ENCODE data around the gene GDI1. TPM values are rescaled to one million over a fixed set of nuclear protein-coding genes. Genes with fewer than 3 reads are reported as not detected.

Gene GDI1
- polyA plus RNA-seq, 5 donors: 108 to 164 (median 142) TPM

DNA sequence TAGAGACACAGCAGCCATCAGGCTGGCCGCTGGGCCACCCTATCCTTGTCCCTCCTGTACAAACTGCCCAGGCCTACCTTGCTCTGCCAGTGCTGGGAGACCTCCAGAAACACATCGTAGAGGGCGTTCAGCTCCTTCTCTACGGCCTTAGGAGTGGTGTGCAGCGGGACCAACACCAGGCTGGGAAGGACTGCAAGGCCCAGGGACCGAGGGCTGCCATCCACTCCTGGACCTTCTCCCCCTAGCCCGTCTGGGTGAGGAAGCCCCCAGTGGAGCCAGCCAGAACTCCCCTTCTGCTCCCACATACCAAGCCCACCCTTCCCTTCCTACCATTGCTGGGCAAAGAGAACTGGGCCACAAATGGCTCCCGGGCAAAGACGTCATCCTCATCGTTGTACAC, 33.8 kb upstream of the GDI1 start:
- DNase-seq: no peak

DNA sequence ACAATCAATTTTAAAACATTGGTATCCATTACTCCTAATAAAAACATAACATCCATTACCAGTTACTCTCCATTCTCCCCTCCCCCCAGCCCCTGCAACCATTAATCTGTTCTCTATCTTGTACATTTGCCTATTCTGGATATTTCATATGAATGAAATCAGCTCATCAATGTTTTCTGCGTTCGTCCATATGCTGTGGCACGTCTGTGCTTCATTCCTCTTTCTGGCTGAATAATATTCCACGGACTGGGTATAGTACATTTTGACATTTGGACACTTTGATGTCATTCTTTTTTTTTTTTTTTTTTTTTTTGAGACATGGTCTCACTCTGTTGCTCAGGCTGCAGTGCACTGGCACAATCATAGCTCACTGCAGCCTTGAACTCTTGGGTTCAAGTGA, 33.1 kb upstream of the GDI1 start:
- DNase-seq: no peak

DNA sequence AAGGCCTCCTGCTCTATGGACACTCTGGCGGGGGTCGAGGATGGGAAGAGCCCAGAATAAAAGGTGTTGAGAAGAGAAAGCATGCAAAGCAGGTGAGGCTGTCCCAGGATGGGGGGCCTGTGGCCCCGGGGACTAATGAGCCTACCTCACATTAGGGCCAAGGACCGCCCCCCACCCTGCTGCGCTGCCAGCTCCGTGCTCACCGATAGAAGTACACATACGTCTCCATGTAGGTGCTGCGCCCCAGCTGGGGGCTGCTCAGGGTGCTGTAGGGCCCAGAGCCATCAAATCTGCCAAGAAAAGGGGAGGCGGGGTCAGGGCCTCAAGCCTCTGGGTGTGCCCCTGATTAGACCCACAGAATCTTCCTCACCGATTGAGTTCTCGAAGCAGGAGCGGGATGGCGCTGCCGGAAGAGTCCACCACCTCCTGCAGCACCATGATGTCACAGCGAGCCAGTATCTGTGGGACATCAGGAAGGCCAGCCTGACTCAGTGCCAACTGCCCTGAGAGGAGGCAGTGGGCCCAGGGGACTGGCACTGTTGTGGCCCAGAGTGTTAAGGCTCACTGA, 32.2 kb upstream of the GDI1 start:
- no peak for DNase-seq

DNA sequence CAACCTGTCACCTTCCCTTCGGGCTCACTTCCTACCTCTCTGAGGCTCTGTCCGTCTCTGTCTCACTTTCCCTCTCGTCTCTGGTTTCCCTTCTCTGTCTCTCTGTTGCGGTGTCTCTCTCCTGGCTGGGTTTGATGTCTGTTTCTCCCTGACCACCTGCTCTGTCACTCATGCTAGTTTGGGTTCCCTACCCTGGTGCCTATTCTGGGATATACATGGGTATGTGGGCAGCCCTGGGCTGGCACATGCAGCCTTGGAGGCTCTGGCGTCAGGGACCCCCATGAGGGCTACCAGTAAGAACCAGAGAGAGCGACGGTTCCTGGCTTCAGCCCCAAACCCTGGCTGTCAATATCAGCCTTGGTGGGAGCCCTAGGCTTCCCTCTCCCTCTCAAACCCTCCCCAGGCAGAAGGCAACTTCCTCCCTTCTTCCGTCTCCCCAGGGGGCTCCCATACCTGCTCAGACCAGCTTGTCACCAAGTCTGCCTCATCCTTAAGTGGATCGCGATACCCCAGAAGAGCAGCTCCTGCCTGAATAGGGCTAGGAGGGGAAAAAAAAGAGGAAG, 28.2 kb upstream of the GDI1 start:
- DNase-seq: no peak

DNA sequence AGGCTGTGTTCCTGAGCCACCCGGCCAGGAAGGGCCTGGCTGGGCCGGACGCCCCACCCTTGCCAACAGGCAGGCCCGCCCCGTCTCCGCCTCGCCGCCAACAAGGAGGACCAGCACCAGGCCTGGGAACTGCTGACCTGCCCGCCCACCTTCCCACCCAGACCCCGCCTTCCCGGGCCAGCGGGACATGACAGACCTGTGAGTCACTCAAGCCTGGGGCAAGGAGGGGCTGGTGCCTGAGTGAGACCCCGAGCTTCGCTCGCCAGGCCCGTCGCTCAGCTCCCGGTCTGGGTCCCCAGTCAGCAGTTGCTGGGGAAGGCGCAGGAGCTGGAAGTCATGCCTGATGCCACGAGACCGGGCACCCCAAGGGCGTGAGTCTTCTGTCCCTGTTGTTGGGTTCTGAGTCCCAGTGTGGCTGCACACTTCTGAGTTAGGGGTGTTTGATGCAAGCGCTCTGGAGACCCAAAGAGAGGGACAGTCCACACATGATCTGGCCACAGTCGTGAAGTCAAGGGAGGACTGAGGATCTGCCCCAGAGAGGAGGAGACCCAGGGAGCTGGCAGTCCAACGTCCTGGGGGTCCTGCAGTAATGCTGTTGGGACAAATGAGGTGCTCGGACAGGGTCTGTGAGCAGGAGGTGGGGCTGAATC, 27.6 kb upstream of the GDI1 start, which contains the start of gene DNASE1L1:
Gene DNASE1L1, minus strand, starts transcription at position 33 of the 650 bp plus-strand sequence. CDS start 3,686 bp downstream, outside the sequence.
- DNase-seq: no peak

DNA sequence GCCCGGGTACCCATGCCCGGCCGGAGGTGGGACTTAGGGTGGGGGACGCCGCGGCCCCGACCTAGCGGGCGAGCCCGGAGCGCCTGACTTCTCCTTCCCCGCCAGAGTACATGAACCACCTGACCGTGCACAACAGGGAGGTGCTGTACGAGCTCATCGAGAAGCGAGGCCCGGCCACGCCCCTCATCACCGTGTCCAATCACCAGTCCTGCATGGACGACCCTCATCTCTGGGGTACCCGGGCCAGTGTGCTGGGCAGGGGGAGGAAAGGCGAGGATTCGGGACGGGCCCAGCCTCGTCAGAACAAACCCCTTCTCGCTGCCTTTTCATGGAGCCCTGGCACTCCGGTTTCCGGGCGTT, 25.0 kb upstream of the GDI1 start:
- DNase-seq: peak; percentile 36 to 50

DNA sequence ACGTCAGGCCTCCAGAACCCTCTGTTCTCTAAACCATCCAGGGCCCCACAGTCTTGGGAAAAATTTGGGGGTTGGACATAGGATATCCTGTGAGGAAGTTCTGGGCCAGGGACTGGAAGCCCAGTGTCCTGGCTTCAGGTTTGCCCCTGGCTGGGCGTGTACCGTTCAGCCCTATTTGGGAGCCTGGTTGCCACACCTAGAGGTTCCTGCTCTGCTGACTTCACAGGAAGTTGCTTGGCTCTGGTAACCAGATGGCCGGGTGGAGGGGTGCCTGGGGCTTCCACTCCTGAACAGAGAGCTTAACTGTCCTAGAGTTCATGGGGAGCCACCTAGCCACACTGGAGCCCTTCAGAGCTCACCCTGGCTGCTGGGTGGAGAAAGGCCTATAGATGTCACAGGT, 24.5 kb upstream of the GDI1 start:
- no peak for DNase-seq

DNA sequence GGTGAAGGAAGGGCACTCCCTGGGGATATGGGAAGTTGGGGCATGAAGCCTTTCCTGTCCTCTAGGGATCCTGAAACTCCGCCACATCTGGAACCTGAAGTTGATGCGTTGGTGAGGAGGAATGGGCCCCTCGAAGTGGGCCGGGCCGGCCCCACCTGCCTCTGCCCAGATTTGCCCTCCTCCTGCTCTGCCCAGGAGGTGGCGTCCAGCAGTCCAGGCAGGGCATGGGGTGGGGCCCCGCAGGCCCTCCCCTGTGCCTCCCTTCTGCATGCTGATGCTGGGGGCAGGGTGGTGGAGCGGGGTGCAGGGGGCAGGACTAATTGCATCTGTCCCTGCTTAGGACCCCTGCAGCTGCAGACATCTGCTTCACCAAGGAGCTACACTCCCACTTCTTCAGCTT, 23.8 kb upstream of the GDI1 start:
- DNase-seq: no peak

DNA sequence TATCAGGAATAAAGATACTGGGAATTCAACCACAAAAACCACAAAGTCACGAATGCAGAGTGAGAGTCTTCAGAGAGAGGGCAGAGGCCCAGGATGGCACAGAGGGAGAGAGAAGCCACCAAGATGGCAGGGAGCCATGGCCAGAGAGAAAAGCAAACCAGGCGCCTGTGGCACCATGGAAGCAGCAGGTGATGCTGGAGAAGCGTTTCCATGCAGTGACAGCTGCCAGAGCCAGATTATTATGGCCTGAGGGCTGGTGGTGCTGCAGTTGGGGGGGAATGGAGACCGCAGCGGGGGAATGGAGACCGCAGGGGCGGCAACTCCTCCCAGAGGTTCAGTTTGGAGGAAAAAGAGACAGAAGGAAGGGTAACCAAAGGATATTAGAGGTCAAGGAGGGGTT, 19.8 kb upstream of the GDI1 start:
- DNase-seq: no peak

DNA sequence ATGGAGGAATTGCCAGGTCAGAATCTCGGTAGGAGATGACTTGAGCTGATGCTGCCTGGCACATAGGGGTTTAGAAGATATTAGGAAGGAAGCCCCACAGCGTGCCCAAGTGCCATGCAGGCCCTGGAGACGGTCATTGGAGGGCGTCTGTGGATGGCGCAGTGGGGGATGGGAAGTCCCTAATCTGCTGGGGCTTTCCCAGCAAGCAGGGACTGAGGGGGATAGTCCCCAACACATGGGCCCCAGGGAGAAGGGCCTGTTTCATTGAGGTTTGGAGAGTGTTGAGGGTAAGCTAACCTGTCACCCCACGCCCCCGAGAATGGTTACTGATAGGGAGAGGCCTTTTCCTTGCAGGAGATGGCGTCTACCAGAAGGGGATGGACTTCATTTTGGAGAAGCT, 17.8 kb upstream of the GDI1 start:
- no peak for DNase-seq

DNA sequence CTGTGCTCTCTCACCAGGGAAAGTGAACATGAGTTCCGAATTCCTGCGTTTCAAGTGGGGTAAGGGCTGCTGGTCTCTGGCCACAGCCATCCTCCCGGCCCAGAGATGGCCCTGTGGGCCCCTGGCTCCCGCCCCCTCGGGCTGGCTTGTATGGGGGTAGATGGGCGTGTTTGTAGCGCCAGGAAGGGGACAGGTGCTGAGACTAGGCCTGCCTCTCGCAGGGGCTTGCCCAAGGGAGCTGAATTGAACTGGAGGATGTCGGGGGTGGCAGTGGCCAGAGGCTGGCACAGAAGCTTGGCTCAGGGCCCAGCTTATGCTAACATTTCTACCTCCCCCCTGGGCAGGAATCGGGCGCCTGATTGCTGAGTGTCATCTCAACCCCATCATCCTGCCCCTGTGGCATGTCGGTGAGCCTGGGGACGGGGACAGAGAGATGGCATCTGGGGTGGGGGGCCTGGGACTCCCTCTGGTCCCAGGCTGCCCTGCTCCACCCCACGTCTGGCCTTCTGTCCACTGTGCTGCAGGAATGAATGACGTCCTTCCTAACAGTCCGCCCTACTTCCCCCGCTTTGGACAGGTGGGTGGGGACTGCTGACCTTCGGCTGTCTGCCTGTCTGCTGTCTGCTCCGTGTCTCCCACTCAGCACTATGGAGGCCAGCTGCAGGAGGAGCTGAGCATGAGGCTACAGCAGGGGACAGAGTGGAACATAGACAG, 17.1 kb upstream of the GDI1 start:
- DNase-seq: no peak

DNA sequence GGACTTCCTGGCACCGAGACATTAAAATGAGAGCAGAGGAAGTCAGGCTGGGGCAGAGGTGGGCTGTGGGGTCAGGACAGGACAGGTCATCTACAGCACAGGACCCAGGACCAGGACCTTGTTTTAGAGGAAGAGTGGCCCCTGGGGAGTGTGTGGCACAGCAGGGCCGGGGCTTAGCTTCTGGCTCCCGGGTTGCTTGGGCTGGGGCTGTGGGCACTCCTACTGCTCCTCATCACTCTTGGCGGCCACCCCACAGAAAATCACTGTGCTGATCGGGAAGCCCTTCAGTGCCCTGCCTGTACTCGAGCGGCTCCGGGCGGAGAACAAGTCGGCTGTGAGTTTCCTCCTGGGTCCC, 16.6 kb upstream of the GDI1 start:
- DNase-seq: no peak

DNA sequence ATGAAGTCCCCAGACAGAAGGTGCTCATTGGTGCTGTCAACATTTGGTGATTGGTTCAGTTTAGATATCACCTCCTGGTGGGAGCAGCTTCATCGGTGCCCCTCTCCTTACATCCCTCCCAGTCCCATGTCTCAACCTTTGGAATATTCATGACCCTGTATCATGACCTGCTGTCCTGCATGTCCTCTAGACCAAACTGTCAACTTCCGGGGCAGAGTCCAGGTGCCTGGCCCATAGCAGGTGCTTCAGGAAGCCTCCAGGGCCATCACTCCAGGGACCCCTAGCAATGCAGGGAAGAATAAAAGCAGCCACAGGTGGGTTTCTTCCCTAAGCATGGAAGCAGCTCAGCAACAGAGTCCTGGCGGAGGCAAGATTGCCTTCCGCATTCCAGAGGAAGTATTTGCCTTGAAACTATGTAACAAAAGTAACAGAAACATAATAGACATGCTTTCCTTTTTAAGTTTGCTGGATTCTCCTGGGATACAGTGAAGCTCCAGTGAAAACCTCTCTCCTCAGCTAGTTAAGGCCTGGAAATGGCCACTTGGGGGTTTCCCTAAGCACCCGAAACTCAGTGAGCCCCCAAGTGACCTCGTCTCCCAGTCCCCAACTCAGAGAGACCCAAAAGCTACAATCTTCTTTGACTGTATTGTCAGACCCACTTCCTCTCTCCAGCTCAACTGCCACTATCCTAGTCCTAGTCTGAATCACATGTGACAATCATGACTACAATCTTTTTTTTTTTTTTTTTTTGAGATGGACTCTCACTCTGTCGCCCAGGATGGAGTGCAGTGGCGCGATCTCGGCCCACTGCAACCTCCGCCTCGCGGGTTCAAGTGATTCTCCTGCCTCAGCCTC, 9.8 kb upstream of the GDI1 start:
- no peak for DNase-seq

DNA sequence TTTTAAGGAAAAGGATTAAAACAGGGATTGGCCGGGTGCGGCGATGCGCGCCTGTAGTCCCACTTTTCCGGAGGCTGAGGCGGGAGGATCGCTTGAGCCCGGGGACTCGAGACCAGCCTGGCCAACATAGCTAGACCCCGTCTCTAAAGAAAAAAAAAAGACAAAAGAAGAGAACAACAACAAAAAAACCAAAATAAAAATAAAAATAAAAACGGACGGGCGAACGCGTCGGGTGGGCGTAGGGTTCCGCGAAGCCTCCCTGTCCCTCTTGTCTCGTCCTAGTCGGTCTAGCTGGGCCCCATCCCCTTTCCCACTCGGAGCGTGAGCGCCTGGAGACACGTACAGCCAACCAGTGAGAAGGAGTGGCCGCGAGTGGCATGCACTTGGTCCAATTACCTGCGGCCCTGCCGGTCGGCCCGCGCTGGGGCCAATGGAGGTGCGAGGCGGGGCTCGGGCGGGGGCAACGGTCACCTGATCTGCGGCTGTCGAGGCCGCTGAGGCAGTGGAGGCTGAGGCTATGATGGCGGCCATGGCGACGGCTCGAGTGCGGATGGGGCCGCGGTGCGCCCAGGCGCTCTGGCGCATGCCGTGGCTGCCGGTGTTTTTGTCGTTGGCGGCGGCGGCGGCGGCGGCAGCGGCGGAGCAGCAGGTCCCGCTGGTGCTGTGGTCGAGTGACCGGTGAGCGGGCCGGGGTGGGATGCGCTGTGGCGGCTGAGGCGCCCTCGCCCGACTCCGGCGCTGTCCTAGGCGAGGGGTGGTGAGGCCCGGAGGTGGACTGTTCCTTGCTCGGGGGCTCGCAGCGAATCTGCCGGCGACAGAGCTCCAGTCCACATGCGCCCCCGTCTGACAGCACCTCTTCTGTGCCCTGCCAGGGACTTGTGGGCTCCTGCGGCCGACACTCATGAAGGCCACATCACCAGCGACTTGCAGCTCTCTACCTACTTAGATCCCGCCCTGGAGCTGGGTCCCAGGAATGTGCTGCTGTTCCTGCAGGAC, 8.5 kb upstream of the GDI1 start, which contains the start of gene ATP6AP1:
Gene ATP6AP1, plus strand, starts transcription at position 502 of the 996 bp plus-strand sequence. Its CDS starts 16 bp downstream, at position 518.
- peak; percentile 85 to 88 for DNase-seq

DNA sequence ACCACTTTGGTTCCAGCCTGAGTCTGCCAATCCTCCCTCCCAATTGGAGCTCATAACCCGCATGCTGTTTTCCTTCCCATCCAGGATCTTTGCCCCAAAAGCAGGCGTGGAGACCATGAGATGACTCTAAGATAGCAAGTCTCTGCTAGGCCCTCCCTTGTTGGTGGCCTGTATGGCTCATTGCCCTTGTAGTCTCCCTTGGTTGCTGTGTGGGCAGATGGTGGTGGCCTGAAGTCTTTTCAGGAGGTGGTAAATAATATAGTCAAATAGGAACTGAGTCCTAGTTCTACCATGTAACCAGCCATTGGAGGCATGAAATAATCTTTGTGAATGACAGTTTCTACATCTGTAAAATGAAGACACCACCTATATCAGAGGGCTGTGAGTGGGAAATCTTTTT, 7.2 kb upstream of the GDI1 start:
- DNase-seq: no peak

DNA sequence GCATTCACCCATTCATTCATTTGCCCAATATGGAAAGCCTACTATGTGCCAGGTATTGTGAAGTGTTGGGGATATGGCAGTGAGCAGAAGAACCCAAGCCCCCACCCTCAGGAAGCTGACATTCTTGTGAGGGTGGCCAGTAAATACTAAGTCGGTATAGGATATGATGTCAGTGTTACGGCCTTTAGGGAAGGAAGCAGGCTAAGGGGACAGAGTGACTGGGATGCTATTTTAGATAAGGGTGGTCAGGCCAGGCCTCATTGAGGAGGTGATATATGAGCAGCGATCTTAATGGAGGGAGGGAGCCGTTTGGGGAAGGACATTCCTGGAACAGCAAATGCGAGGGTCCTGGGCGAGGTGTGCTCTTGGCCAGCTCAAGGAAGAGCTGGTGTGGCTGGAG, 6.5 kb upstream of the GDI1 start:
- DNase-seq: no peak

DNA sequence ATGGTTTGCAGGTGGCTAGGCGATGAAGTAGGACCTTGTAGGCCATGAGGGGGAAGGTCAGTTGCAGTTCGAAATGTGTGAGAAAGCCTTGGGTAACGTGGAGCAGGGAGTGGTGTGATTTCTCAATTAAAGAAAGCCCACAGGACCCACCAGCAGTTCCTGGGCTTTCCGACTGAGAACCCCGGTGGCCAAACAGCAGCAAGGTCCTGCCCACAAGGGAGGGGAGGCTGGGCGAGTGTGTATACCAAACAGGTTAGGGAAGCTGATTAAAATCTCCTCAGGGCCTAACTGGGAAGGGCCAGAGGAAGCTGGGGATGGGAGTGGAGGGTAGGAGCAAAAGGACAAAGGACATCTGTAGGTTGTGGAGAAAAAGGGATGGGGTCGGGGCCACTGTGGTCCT, 6.0 kb upstream of the GDI1 start:
- DNase-seq: no peak

DNA sequence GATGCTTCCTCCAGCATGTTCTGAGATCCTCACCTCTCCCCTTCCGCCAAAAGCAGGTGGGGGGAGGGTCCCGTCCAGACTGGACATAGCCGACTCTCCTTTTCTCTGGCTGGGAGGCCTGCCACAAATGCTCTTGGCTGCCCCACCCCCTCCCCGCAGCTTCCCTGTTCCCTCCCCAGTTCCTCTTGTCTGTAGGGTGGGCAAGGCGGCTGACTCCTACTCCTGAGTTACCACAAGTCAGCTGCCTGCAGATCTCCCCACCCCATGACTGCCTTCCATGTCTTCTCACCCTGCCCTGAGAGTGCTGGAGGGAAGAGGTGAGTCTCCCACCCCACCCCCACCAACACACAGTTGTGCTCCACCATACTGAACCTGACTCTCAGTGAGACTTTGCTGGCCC, 5.6 kb upstream of the GDI1 start:
- DNase-seq: no peak

DNA sequence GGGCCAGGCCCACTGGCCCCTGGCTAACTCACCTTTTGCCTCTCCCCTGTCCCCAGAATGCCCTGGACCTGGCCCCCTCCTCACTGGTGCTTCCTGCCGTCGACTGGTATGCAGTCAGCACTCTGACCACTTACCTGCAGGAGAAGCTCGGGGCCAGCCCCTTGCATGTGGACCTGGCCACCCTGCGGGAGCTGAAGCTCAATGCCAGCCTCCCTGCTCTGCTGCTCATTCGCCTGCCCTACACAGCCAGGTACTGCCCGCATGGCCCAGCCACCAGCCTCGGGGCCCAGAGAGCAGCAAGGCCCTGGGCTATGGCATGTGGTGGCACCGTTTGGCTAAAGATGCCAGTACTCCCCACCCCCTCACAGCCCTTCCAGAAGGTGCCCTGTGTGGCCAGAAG, 4.7 kb upstream of the GDI1 start:
- no peak for DNase-seq

DNA sequence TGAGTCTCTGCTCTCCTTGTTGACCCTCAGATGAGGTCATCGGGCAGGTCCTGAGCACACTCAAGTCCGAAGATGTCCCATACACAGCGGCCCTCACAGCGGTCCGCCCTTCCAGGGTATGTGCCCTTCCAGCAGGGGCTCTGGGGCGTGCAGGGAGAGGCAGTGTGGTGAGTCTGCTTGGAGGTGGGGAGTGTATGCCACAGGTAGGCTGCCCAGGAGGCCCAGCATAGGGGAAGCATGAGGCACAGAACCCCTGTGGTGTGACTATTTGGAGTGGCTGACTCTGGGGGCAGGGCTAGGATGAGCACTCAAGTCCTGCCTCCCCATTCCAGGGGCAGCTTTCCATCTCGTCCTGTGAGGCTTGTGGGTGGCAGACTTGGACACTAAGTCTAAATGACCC, 3.3 kb upstream of the GDI1 start:
- no peak for DNase-seq
